ENCODE data around the gene TFR2. TPM values are rescaled to one million over a fixed set of nuclear protein-coding genes. Genes with fewer than 3 reads are reported as not detected.
A peak's percentile ranks its signal among the peaks of the same experiment; 100 is the strongest.

The TFR2 gene
- total RNA-seq, 1 donor = under 0.01 TPM

- no peaks in the 10 kb centered on the region for H3K79me2 ChIP-seq (ENCODE audit: insufficient read depth, low read length)
- TF ChIP-seq CTCF (IDR thresholded peaks at IDR 0.05; ENCODE audit: extremely low read depth, low read depth, low read length) = no peak
- DNase-seq (ENCODE audit: insufficient read length, low spot score, missing footprints) = peak; percentile 86
These were observed 28.5 kb downstream of the TFR2 start for GRCh38 chr7:100612730-100613390.

GRCh38 chr7:100611983-100612729, 29.2 kb downstream of the TFR2 start, which contains the start of gene MOSPD3:
Gene MOSPD3 (plus strand): TSS chr7:100612540. CDS start chr7:100612792, 252 bp downstream.
- H3K27me3 ChIP-seq (ENCODE audit: insufficient read depth, low read length) = no peaks in the 10 kb centered on the region
- peak within 1 kb of the TSS; percentile 99 for H2AFZ ChIP-seq (ENCODE audit: low read length)
- TF ChIP-seq CTCF (IDR thresholded peaks at IDR 0.05; ENCODE audit: extremely low read depth, low read depth, low read length) = no peak
- H3K36me3 ChIP-seq (ENCODE audit: insufficient read depth, low read length) = peaks cover 9% of the 10 kb centered on the region
- peak within 1 kb of the TSS; percentile 92 for H3K27ac ChIP-seq (ENCODE audit: low read depth, low read length)
- no peaks in the 10 kb centered on the region for H3K79me2 ChIP-seq (ENCODE audit: insufficient read depth, low read length)
- peak within 1 kb of the TSS; percentile 96 for H3K4me2 ChIP-seq (ENCODE audit: insufficient read depth, low read length)
- H3K4me3 ChIP-seq (ENCODE audit: insufficient read depth, low read length) = peak within 1 kb of the TSS; percentile 92
- H3K9me3 ChIP-seq (ENCODE audit: low read depth, low read length) = no peaks in the 10 kb centered on the region
- peak; percentile 100 for DNase-seq (ENCODE audit: insufficient read length, low spot score, missing footprints)
- H4K20me1 ChIP-seq (ENCODE audit: insufficient read depth, low read length) = no peaks in the 10 kb centered on the region
- H3K4me1 ChIP-seq (ENCODE audit: insufficient read depth, low read length) = peaks cover 6% of the 10 kb centered on the region

More at GRCh38 chr7:100612730-100613390, 28.5 kb downstream of the TFR2 start:
- peaks cover 6% of the 10 kb centered on the region for H3K4me1 ChIP-seq (ENCODE audit: insufficient read depth, low read length)
- no peaks in the 10 kb centered on the region for H3K27me3 ChIP-seq (ENCODE audit: insufficient read depth, low read length)
- peaks cover 4% of the 10 kb centered on the region for H3K36me3 ChIP-seq (ENCODE audit: insufficient read depth, low read length)
- H3K27ac ChIP-seq (ENCODE audit: low read depth, low read length) = no peak overlapping the region
- peak overlapping the region; percentile 85 for H2AFZ ChIP-seq (ENCODE audit: low read length)
- H3K4me3 ChIP-seq (ENCODE audit: insufficient read depth, low read length) = peak overlapping the region; percentile 92
- no peaks in the 10 kb centered on the region for H3K9me3 ChIP-seq (ENCODE audit: low read depth, low read length)
- H4K20me1 ChIP-seq (ENCODE audit: insufficient read depth, low read length) = no peaks in the 10 kb centered on the region
- H3K4me2 ChIP-seq (ENCODE audit: insufficient read depth, low read length) = peak overlapping the region; percentile 96

GRCh38 chr7:100609958-100610357, 31.4 kb downstream of the TFR2 start:
- Histone ChIP-seq H3K4me2 (ENCODE audit: insufficient read depth, low read length) (no peak overlapping the region), H2AFZ (ENCODE audit: low read length) (no peak overlapping the region), H3K4me3 (ENCODE audit: insufficient read depth, low read length) (no peak overlapping the region), H3K9me3 (ENCODE audit: low read depth, low read length) (no peaks in the 10 kb centered on the region), H3K27me3 (ENCODE audit: insufficient read depth, low read length) (no peaks in the 10 kb centered on the region), H3K4me1 (ENCODE audit: insufficient read depth, low read length) (peaks cover 6% of the 10 kb centered on the region), H3K36me3 (ENCODE audit: insufficient read depth, low read length) (peaks cover 27% of the 10 kb centered on the region), H3K79me2 (ENCODE audit: insufficient read depth, low read length) (no peaks in the 10 kb centered on the region), H3K27ac (ENCODE audit: low read depth, low read length) (no peak overlapping the region), H4K20me1 (ENCODE audit: insufficient read depth, low read length) (peaks cover 5% of the 10 kb centered on the region)
- DNase-seq (ENCODE audit: insufficient read length, low spot score, missing footprints) = peak; percentile 58
- TF ChIP-seq CTCF (IDR thresholded peaks at IDR 0.05; ENCODE audit: extremely low read depth, low read depth, low read length) = no peak

- TF ChIP-seq CTCF (IDR thresholded peaks at IDR 0.05; ENCODE audit: extremely low read depth, low read depth, low read length) = no peak
- Histone ChIP-seq H3K36me3 (ENCODE audit: insufficient read depth, low read length) (peaks cover 27% of the 10 kb centered on the region), H4K20me1 (ENCODE audit: insufficient read depth, low read length) (peaks cover 5% of the 10 kb centered on the region), H3K4me1 (ENCODE audit: insufficient read depth, low read length) (peaks cover 16% of the 10 kb centered on the region), H3K27me3 (ENCODE audit: insufficient read depth, low read length) (no peaks in the 10 kb centered on the region), H3K27ac (ENCODE audit: low read depth, low read length) (no peak overlapping the region), H2AFZ (ENCODE audit: low read length) (no peak overlapping the region), H3K9me3 (ENCODE audit: low read depth, low read length) (no peaks in the 10 kb centered on the region), H3K79me2 (ENCODE audit: insufficient read depth, low read length) (peaks cover 11% of the 10 kb centered on the region), H3K4me2 (ENCODE audit: insufficient read depth, low read length) (no peak overlapping the region), H3K4me3 (ENCODE audit: insufficient read depth, low read length) (no peak overlapping the region)
- peak; percentile 90 for DNase-seq (ENCODE audit: insufficient read length, low spot score, missing footprints)
These were observed 34.2 kb downstream of the TFR2 start for GRCh38 chr7:100607111-100607510.
